RWPE1 (cell line): ENCODE data around the gene BMPR1B.
A peak's percentile ranks its signal among the peaks of the same experiment; 100 is the strongest.

Experiments used
- CTCF ChIA-PET: fragments of 350-600 bp; sonication (Branson Sonifier 250); formaldehyde crosslinking; extraction: SDS; loops from one replicate; lab custom pipeline; 2021; lab: Yijun Ruan, JAX
- POLR2A ChIA-PET: fragments of 400-600 bp; formaldehyde crosslinking; extraction: SDS; loops from one replicate; lab custom pipeline; 2020; ENCODE audit warnings: antibody characterized with exemption; ENCODE audit not compliant: low non-redundant PET; lab: Yijun Ruan, JAX
- DNase-seq: peaks from one replicate; pipeline ENCODE4 v3.0.0; 2012; ENCODE audit warnings: low spot score
- H3K27ac ChIP-seq: fragments of 450-650 bp; 2 replicates; pipeline ENCODE4 v1.5.1; 2017
- CTCF ChIP-seq: fragments of 450-650 bp; conservative IDR thresholded peaks from 2 replicates; pipeline ENCODE4 v1.5.1; 2017; ENCODE audit warnings: low read depth, mild to moderate bottlenecking

BMPR1B gene

DNA sequence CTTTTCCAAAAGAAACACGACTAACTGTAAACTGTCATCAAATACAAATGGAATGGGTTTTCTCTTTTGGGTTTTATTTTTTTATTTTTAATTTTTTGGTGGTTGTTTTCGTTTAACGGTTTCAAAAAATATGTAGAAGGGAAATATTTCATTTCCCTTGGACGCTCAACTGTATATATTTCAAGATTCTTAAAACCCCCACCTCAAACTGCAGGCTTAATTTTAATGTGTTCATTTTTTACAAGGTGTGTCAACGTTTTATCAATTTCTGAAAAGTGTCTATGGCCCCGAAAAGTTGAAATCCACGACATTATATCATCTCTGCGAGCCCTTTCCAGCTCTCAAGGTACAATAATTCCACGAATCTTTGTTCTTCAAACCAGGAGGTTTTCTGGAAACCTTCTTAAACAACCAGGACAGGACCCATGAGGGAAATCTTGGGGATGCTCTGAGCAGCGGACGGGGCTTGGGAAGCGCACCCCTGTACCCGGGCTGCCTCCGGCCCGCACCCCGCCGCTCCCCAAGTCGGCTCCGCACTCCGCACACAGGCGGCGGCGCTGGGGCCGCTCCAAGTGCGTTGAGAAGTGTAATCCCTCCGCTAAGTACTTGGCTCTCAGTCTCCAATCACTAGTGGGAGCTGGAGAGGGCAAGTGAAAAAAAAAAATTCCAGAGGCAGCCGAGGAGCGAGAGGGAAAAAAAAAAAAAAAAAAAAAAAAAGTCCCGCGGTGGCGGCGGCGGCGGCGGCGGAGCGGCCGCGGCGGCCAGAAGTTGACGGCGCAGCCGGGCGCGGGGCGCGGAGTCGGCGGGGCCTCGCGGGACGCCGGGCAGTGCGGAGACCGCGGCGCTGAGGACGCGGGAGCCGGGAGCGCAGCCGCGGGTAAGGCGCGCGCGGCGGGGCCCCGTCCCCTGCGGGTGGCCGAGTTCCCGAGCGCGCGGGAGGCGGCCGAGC lies at the start of gene BMPR1B:
Gene BMPR1B (plus strand): TSS at position 764 of the 949 bp plus-strand sequence. CDS start 346,470 bp downstream, outside the sequence.
- ChIA-PET POLR2A (interaction anchor here (0.6 kb wide), 2 partner anchors 28 to 168 kb away, joined by 3 to 6 read pairs; no protein-coding TSS in a partner anchor), CTCF (no interaction called here)
- peak within 1 kb of the TSS; percentile 12; the same call in 1 of the 2 replicates for H3K27ac ChIP-seq
- peak; percentile 9; the same call in 1 of the 2 replicates for TF ChIP-seq CTCF
- peak; percentile 45 for DNase-seq

GRCh38 chr4:94711635-94712034 lies 46.1 kb upstream of the BMPR1B start:
- CTCF ChIA-PET, result no interaction called here
- no peak for DNase-seq
- POLR2A ChIA-PET, result no interaction called here
- H3K27ac ChIP-seq, result no peak overlapping the region
- no peak for TF ChIP-seq CTCF

GRCh38 chr4:94714365-94715160 lies 43.2 kb upstream of the BMPR1B start:
- ChIA-PET CTCF (no interaction called here), POLR2A (no interaction called here)
- DNase-seq, result no peak
- no peak overlapping the region for H3K27ac ChIP-seq
- no peak for TF ChIP-seq CTCF

- no peak for TF ChIP-seq CTCF
- no peak for DNase-seq
- ChIA-PET POLR2A (no interaction called here), CTCF (no interaction called here)
- H3K27ac ChIP-seq, result no peak overlapping the region
Observed at GRCh38 chr4:94715726-94716125, 42.0 kb upstream of the BMPR1B start.

DNA sequence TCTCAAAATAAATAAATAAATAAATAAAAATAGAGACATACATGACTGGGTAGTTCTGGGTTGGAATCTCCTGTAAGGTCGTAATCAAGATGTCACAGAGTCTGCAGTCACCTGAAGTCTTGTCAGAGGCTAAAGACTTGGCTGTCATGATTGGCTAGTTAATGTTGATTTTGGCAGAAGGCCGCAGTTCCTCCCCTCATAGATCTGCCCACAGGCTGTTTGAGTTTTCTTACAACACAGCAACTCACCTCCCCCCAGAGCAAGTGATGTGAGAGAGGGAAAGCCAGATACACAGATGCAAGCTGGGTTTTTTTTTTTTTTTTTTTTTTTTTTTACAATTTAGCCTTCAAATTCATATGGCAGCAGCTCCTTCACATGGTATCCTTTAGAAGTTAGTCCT lies 36.4 kb upstream of the BMPR1B start:
- no peak overlapping the region for H3K27ac ChIP-seq
- no peak for TF ChIP-seq CTCF
- POLR2A ChIA-PET, result no interaction called here
- no peak for DNase-seq
- CTCF ChIA-PET, result interaction anchor here (0.7 kb wide), 1 partner anchor 11 kb away, joined by 3 read pairs; no protein-coding TSS in a partner anchor

DNA sequence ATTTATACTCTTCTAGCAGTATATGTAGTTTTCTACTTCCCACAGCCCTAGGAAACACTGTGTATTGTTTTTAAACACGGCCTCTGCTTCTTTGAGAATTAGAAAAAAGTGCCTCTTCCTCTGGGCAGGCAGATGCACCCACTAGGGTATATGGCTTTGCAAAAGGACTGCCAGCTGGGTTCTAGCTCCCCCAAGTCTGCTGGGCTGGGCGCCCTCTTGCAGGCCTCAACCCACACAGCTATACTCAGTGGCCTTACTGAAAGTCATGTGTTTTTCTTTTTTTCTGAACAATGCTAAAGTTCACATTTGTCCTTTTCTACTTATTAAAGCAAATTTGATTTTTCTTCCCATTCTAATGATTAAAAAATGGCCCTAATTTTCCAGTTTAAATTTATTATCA lies 35.5 kb upstream of the BMPR1B start:
- ChIA-PET CTCF (no interaction called here), POLR2A (no interaction called here)
- no peak for DNase-seq
- H3K27ac ChIP-seq, result no peak overlapping the region
- no peak for TF ChIP-seq CTCF
